Kidney tubule cell (primary cell): ENCODE measurements around the gene WAS.

Experiments
- DNase-seq: peaks from one replicate; pipeline ENCODE4 v3.0.0-alpha.2; 2018; ENCODE audit warnings: low spot score

The WAS gene

GRCh38 chrX:48711929-48712505, 28.4 kb downstream of the WAS start:
- no peak for DNase-seq

GRCh38 chrX:48713847-48714246, 30.2 kb downstream of the WAS start:
- DNase-seq = no peak

GRCh38 chrX:48714573-48714972, 31.0 kb downstream of the WAS start:
- no peak for DNase-seq

- no peak for DNase-seq
These were observed 31.5 kb downstream of the WAS start for GRCh38 chrX:48715072-48715471.

- DNase-seq = no peak
These were observed 32.4 kb downstream of the WAS start for GRCh38 chrX:48715876-48716502.

GRCh38 chrX:48719958-48720357, 36.4 kb downstream of the WAS start:
- no peak for DNase-seq

- DNase-seq = no peak
These were observed 37.1 kb downstream of the WAS start for GRCh38 chrX:48720577-48721250.

GRCh38 chrX:48721916-48722315, 38.3 kb downstream of the WAS start:
- DNase-seq = no peak

- no peak for DNase-seq
These were observed 43.0 kb downstream of the WAS start for GRCh38 chrX:48726596-48726995.

- no peak for DNase-seq
These were observed 45.1 kb downstream of the WAS start for GRCh38 chrX:48728653-48729052.

GRCh38 chrX:48736303-48736702, 52.7 kb downstream of the WAS start:
- DNase-seq = no peak

- no peak for DNase-seq
These were observed 53.2 kb downstream of the WAS start for GRCh38 chrX:48736878-48737212.

- peak; percentile 97 for DNase-seq
These were observed 53.8 kb downstream of the WAS start for GRCh38 chrX:48737213-48737938.

GRCh38 chrX:48737940-48738339, 54.3 kb downstream of the WAS start:
- no peak for DNase-seq
